Measurements from ENCODE around the gene STX2.

Gene STX2

GRCh38 chr12:130829391-130830245, 9.4 kb downstream of the STX2 start:
- no peak for DNase-seq

DNA sequence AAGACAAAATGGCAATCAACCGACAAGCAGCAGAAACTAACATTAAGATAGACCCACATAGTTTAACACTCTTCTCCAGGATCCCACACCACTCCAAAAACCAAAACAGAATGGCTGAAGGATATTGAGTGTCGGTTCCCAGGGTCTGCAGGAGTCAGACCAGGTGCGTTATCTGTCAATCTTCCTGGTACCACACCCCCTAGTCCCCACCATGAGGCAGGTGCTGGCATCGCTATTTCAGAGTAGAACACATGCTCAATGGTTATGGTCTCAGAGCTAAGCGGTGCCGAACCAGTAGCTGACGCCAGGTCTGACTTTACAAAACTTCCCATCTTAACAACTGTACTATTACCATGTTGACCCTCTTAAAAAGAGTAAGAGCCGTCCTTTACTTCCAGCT, 10.2 kb downstream of the STX2 start:
- peak in 1 of 2 experiments; percentile 17 for DNase-seq

DNA sequence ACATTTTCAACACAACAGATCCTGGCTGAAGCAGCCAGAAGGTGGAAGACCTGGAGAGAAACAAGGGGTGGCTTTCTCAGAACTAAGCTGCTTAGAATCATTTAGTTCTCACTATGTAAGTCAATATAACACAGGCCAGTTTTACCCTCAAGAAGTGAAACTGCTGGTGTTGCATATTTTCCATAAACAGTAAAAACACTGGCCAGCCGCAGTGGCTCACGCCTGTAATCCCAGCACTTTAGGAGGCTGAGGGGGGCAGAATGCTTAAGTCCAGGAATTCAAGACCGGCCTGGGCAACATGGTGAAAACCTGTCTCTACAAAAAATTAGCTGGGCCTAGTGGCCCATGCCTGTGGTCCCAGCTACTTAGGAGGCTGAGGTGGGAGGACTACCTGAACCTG, 11.6 kb downstream of the STX2 start:
- no peak for DNase-seq

GRCh38 chr12:130826151-130826801, 12.8 kb downstream of the STX2 start:
- no peak for DNase-seq

DNA sequence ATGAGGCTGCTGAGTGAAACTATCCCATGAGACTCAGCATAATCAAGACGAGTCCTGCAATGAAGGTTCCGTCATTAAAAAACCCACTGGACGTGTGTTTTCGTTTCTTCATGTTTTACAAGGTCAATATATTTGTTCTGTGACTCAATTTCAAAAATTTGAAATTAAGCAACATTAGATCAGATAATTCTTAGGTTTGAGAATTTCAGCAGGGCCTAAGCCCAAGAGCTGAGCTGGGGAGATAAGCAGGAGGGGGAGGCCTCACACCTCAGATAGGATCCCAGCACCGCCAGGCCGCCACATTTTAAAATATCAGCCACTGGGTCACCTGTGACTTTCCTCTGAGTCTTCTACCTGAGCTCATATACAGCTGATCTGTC, 13.3 kb downstream of the STX2 start:
- DNase-seq = no peak

GRCh38 chr12:130819681-130820080, 19.4 kb downstream of the STX2 start:
- DNase-seq = no peak

GRCh38 chr12:130818635-130819576, 20.1 kb downstream of the STX2 start:
- DNase-seq = no peak

- no peak for DNase-seq
Measured at GRCh38 chr12:130818272-130818634, 20.8 kb downstream of the STX2 start.

DNA sequence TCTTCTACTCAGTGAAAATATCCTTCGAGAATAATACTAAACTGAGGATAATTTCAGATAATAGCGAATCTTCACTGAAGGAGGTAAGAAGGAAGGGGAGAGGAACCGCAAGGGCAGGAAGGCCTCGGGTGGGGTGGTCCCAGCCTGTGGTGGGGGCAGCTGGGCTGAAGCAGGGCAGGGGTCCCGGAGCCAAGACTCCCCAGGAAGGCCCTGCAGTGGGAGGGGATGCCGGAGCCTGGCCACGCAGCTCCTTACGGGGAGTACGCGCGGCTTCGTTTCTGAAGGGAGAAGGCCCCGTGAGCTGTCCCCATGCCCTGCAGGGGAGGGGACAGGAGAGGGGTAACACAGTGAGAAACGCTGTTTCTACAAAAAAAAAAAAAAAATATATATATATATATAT, 21.2 kb downstream of the STX2 start:
- no peak for DNase-seq

GRCh38 chr12:130816097-130816496, 23.0 kb downstream of the STX2 start:
- no peak for DNase-seq

DNA sequence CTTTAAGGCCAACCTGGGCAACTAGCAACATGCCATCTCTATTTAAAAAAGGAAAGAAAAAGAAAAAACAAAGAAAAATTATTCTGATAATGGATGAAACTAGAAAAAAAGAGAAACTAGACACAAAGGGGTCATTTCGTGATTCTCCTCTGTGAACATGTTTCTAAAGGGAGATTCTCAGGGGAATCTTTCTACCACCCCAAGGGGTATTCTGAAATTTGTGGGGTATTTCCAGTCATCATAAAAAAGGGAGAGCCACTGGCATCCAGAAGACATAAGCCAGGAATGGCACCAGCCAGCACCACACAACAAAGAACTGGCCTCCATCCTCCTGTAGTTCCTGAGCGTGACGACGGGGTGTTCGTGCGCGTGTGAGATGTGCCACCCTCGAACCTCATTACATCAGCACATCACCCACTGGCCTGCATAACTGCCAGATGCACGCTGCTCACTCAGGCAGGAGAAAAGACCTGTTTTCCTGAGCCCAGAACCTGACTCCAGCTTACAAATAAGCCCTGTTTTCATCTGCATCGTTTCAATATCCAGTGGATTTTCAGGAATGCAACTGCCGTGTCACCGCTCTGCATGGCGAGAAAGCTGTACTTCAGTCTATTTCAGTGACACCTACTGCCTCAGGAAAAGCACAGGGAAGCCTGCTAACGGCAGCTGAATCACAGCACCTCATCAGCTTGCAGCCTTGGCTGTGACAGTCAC, 23.9 kb downstream of the STX2 start:
- DNase-seq = no peak

DNA sequence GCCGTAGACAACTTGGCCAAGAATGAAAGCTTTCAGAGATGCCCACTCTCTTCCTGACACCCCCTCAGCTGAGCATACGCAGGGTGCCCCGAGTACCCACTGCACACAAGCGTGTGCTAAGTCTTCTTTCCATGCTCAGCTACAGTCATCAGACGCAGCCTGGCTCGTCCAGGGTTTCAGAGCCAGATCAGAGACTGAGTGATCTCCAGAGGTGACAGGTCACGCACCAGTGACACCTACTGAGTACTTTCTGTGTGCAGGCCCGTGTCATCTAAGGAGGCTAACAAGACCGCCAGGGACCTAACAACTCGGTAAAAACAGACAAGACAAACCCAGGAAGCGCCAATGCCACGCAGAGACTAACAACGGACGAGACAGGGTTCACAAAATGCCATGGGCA, 25.1 kb downstream of the STX2 start:
- no peak for DNase-seq

DNA sequence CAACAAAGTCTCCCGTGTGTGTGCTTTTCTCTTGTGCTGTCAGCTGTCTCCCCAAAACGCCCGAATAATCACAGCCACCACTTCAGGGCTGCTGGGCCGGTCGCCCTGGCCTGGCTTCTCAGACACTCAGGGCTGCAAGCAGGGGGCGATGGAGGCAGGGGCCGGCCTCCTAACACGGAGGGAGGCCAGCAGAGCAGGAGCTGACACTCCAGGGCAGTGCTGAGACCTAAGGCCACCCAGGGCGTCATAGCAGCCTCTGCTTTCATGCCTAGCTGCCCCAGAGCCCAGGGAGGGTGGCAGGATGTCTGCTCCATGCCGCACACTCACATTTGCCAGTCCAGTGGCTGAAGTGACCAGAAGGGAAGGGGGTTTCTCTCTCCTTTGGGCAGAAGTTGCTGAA, 25.6 kb downstream of the STX2 start:
- no peak for DNase-seq

DNA sequence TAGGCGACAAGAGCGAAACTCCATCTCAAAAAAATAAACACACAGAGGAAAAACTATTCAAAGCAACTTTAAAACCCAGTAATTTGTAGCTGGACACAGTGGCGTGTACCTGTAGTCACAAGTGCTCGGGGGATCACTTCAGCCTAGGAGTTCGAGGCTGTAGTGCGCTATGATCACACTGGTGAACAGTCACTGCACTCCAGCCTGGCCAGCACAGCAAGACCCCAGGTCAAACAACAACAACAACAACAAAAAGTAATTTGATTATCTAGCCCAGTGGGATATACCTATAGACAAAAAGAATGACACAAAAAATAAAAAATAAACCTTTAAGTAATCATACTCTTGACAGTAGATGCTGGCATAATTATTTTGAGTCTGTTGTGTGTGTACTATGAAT, 29.3 kb downstream of the STX2 start:
- no peak for DNase-seq

- DNase-seq = no peak
Measured at GRCh38 chr12:130807309-130807708, 31.7 kb downstream of the STX2 start.

DNA sequence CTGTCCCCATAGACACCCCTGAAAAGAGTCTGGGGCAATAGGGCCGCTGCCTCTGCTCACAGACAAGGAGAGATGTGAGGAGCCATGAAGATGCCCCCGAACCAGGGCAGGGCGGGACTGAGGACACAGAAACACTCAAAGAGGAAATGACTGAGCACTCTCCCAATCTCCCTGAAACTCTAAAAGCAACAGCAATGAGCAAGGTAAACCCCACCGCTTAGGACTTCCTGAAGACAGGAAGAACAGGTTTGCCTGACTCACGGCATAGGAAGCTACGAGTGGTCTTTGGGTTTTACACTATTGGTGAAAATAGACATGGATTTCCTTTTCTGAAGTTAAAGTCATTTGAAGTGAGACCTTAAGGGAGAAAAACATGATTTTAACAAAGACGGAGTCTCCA, 32.5 kb downstream of the STX2 start:
- no peak for DNase-seq

- DNase-seq = no peak
Measured at GRCh38 chr12:130805635-130806034, 33.4 kb downstream of the STX2 start.

GRCh38 chr12:130804216-130804615, 34.8 kb downstream of the STX2 start:
- DNase-seq = no peak

GRCh38 chr12:130803702-130804101, 35.3 kb downstream of the STX2 start:
- DNase-seq = no peak

DNA sequence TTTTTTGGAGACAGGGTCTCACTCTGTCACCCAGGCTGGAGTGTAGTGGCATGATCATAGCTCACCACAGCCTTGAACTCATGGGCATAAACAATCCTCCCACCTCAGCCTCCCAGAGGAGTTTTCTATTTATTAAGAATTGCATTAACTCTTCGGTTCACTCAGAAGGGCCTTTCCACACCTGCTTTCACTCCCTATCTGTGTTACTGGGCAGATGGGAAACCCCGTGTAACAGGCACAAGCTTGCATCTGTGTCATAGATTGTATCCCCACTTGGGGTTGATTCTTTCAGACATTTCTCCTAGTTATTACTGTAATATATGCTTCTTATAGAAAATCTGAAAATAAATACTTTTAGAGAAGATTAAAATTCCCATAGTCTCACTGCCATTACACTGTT, 38.7 kb downstream of the STX2 start:
- DNase-seq = no peak

DNA sequence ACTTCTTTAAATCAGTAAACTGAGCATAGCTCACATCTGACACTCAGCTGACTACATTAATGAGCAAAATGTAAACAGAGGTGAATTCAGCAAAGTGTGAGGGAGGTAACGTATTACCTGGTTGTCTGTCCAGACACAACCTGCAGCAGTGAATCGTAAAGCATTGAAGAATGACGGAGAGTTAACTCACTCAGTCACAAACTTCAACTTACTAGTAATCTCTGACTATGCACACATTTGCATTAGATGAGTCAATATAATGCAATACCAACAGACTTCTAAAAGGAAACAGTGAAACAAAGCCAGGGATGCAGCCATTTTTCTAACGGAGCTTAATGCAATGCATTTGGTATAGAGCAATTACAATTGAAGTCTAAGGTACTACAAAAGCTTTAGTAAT, 40.0 kb downstream of the STX2 start:
- no peak for DNase-seq

GRCh38 chr12:130796985-130797686, 41.9 kb downstream of the STX2 start:
- DNase-seq = no peak

All from NCI-H187 (cell line).